ENCODE results near the gene ZBTB11. TPM values are rescaled to one million over a fixed set of nuclear protein-coding genes. Genes with fewer than 3 reads are reported as not detected.

Gene ZBTB11
- total RNA-seq, 1 donor from 2014 or later: 28.7 TPM

- ChIA-PET CTCF (no interaction called here), POLR2A (no interaction called here)
- Mint-ChIP-seq H3K9me3 (no peaks in the 10 kb centered on the region), H3K4me1 (no peaks in the 10 kb centered on the region), H3K4me3 (no peak overlapping the region), H3K27ac (no peak overlapping the region), H3K36me3 (ENCODE audit: low read depth) (no peaks in the 10 kb centered on the region), H3K27me3 (no peaks in the 10 kb centered on the region)
- ATAC-seq (ENCODE audit: low read depth) (no peak), DNase-seq (no peak)
- TF ChIP-seq CTCF (IDR thresholded peaks at IDR 0.05): no peak
- intact Hi-C loops (cut with micrococcal nuclease): no loop called here
These were observed 52.1 kb downstream of the ZBTB11 start for GRCh38 chr3:101624857-101625256.

- intact Hi-C loops (cut with micrococcal nuclease): no loop called here
- Mint-ChIP-seq H3K4me1 (no peaks in the 10 kb centered on the region), H3K9me3 (no peaks in the 10 kb centered on the region), H3K27me3 (no peaks in the 10 kb centered on the region), H3K4me3 (no peak overlapping the region), H3K27ac (no peak overlapping the region), H3K36me3 (ENCODE audit: low read depth) (no peaks in the 10 kb centered on the region)
- DNase-seq (no peak), ATAC-seq (ENCODE audit: low read depth) (no peak)
- ChIA-PET CTCF (no interaction called here), POLR2A (no interaction called here)
- no peak for TF ChIP-seq CTCF (IDR thresholded peaks at IDR 0.05)
These were observed 53.3 kb downstream of the ZBTB11 start for GRCh38 chr3:101623656-101624055.

GRCh38 chr3:101619734-101620133 lies 57.2 kb downstream of the ZBTB11 start:
- no peaks in the 10 kb centered on the region for H3K27me3 Mint-ChIP-seq
- ATAC-seq (ENCODE audit: low read depth): no peak
- no peak for DNase-seq
- CTCF ChIA-PET: no interaction called here
- intact Hi-C loops (cut with micrococcal nuclease): no loop called here
- H3K36me3 Mint-ChIP-seq (ENCODE audit: low read depth): no peaks in the 10 kb centered on the region
- H3K4me1 Mint-ChIP-seq: no peaks in the 10 kb centered on the region
- no peak for TF ChIP-seq CTCF (IDR thresholded peaks at IDR 0.05)
- H3K4me3 Mint-ChIP-seq: no peak overlapping the region
- POLR2A ChIA-PET: no interaction called here
- H3K27ac Mint-ChIP-seq: no peak overlapping the region
- no peaks in the 10 kb centered on the region for H3K9me3 Mint-ChIP-seq

GRCh38 chr3:101618726-101619125 lies 58.2 kb downstream of the ZBTB11 start:
- ATAC-seq (ENCODE audit: low read depth) (no peak), DNase-seq (no peak)
- intact Hi-C loops (cut with micrococcal nuclease): no loop called here
- ChIA-PET CTCF (no interaction called here), POLR2A (no interaction called here)
- Mint-ChIP-seq H3K27ac (no peak overlapping the region), H3K4me3 (no peak overlapping the region), H3K27me3 (no peaks in the 10 kb centered on the region), H3K4me1 (peaks cover under 1% of the 10 kb centered on the region), H3K36me3 (ENCODE audit: low read depth) (no peaks in the 10 kb centered on the region), H3K9me3 (no peaks in the 10 kb centered on the region)
- no peak for TF ChIP-seq CTCF (IDR thresholded peaks at IDR 0.05)

GRCh38 chr3:101617478-101617877 lies 59.5 kb downstream of the ZBTB11 start:
- Mint-ChIP-seq H3K4me3 (no peak overlapping the region), H3K4me1 (peaks cover 10% of the 10 kb centered on the region), H3K27ac (no peak overlapping the region), H3K27me3 (no peaks in the 10 kb centered on the region), H3K36me3 (ENCODE audit: low read depth) (no peaks in the 10 kb centered on the region), H3K9me3 (no peaks in the 10 kb centered on the region)
- no peak for ATAC-seq (ENCODE audit: low read depth)
- no peak for DNase-seq
- TF ChIP-seq CTCF (IDR thresholded peaks at IDR 0.05): no peak
- POLR2A ChIA-PET: no interaction called here
- CTCF ChIA-PET: no interaction called here
- intact Hi-C loops (cut with micrococcal nuclease): no loop called here
